ENCODE data around the gene ARRB1.

GRCh38 chr11:75351791-75352587 is 528 bp upstream of the ARRB1 start:
- peak in 9 of 11 experiments; percentile 17 to 63 (median 35) for TF ChIP-seq CTCF (IDR thresholded peaks at IDR 0.05 in 8 of 11, conservative IDR thresholded peaks at IDR 0.05 in 3 of 11)
- TF ChIP-seq POLR2A (IDR thresholded peaks at IDR 0.05): peak in 1 of 3 donors; percentile 5
- TF ChIP-seq POLR2AphosphoS5 (IDR thresholded peaks at IDR 0.05): peak; percentile 72 to 75 (median 75)

Data from spleen (tissue), 7 donors.